Measurements from ENCODE around the gene MAP2K7.

- peak; percentile 42 to 54 (median 50) for TF ChIP-seq CTCF (IDR thresholded peaks at IDR 0.05)
- peak; percentile 69 to 85 (median 70) for TF ChIP-seq POLR2AphosphoS5 (IDR thresholded peaks at IDR 0.05)
Measured at GRCh38 chr19:7903244-7904073, at the start of gene MAP2K7.
